T-cell (primary cell): ENCODE results near the gene DTX4. TPM values are rescaled to one million over a fixed set of nuclear protein-coding genes. Genes with fewer than 3 reads are reported as not detected.

Experiments
- ATAC-seq, 4 experiments: fragments of 200-7000 bp in 3 of 4; fragments of 150-1000 bp in 1 of 4; cut with Tn5 transposase; replicated peaks in 1 of 4; 1 replicate in 3 of 4; 2 replicates in 1 of 4; pipeline ENCODE4 v1.10.0; 2021; ENCODE audit warnings: moderate library complexity in 3 of 4, mild to moderate bottlenecking in 2 of 4, moderate number of reproducible peaks in 1 of 4
- CTCF ChIA-PET, 2 donors: fragments of 300-600 bp; sonication (Branson Sonifier 250); formaldehyde crosslinking; loops; one replicate each; lab custom pipeline; 2022; ENCODE audit warnings: antibody characterized with exemption in 2 of 2; lab: Charles Lee
- POLR2A ChIA-PET, 2 donors: fragments of 300-600 bp; sonication (Branson Sonifier 250); formaldehyde crosslinking; loops; one replicate each; lab custom pipeline; 2022; ENCODE audit warnings: antibody characterized with exemption in 2 of 2; lab: Charles Lee
- DNase-seq, 35 experiments: peaks; one replicate each; pipeline versions ENCODE4 v3.0.0 to v3.0.0-alpha.2; 2013 to 2023
- H3K27ac ChIP-seq: one replicate; pipeline ENCODE4 v1.5.1; 2013; ENCODE audit warnings: low read length
- H3K27me3 ChIP-seq, 2 experiments: replicated peaks in 1 of 2; 1 replicate in 1 of 2; 2 replicates in 1 of 2; pipeline versions ENCODE4 v1.6.1 to v1.7.0; 2013; ENCODE audit warnings: low read length in 1 of 2, mixed read lengths in 1 of 2; ENCODE audit not compliant: control insufficient read depth in 2 of 2, insufficient read depth in 2 of 2; ENCODE audit errors: extremely low read depth in 1 of 2
- H3K36me3 ChIP-seq, 2 donors: 1 replicate in 1 of 2; 2 replicates in 1 of 2; pipeline versions ENCODE4 v1.6.1 to v1.7.0; 2013; ENCODE audit warnings: low read length in 1 of 2; ENCODE audit not compliant: control insufficient read depth in 2 of 2, insufficient read depth in 1 of 2; ENCODE audit errors: extremely low read depth in 1 of 2
- H3K4me1 ChIP-seq, 2 experiments: 1 replicate in 1 of 2; 2 replicates in 1 of 2; pipeline versions ENCODE4 v1.6.1 to v1.7.0; 2013; ENCODE audit warnings: low read length in 2 of 2, mixed read lengths in 1 of 2; ENCODE audit not compliant: insufficient read depth in 2 of 2, control insufficient read depth in 1 of 2; ENCODE audit errors: extremely low read depth in 1 of 2
- H3K4me3 ChIP-seq, 2 donors: 1 replicate in 1 of 2; 2 replicates in 1 of 2; pipeline versions ENCODE4 v1.5.1 to v1.7.0; 2013; ENCODE audit warnings: mild to moderate bottlenecking in 2 of 2, low read length in 1 of 2, moderate library complexity in 1 of 2; ENCODE audit not compliant: control insufficient read depth in 1 of 2; ENCODE audit errors: extremely low read depth in 1 of 2
- H3K9me3 ChIP-seq: 2 replicates; pipeline ENCODE4 v1.7.0; 2013
- H3K27ac Mint-ChIP-seq, 2 donors: one replicate each; pipeline ENCODE4 v1.8.0; 2020 to 2021; ENCODE audit warnings: mild to moderate bottlenecking in 2 of 2, mixed read lengths in 2 of 2
- H3K27me3 Mint-ChIP-seq, 2 donors: one replicate each; pipeline ENCODE4 v1.8.0; 2021 to 2022; ENCODE audit warnings: mixed read lengths in 2 of 2
- H3K36me3 Mint-ChIP-seq: one replicate; pipeline ENCODE4 v1.8.0; 2021; ENCODE audit warnings: mixed read lengths
- H3K4me1 Mint-ChIP-seq, 3 donors: one replicate each; pipeline ENCODE4 v1.8.0; 2020 to 2022; ENCODE audit warnings: mixed read lengths in 3 of 3, mild to moderate bottlenecking in 1 of 3
- H3K4me3 Mint-ChIP-seq, 3 donors: one replicate each; pipeline ENCODE4 v1.8.0; 2020 to 2022; ENCODE audit warnings: mild to moderate bottlenecking in 3 of 3, mixed read lengths in 3 of 3, moderate library complexity in 3 of 3
- H3K9me3 Mint-ChIP-seq, 3 donors: one replicate each; pipeline ENCODE4 v1.8.0; 2020 to 2022; ENCODE audit warnings: mixed read lengths in 3 of 3
- WGBS: methylation state at CpG from one replicate; pipeline ENCODE4 v1.1.5; 2013; ENCODE audit warnings: missing lambda C conversion rate; ENCODE audit not compliant: insufficient coverage; 5-methylcytosine and 5-hydroxymethylcytosine counted together
- total RNA-seq, 35 experiments: library from RNA in 6 of 35; stranded (reverse) in 6 of 35; fragments of 120-200 nt in 1 of 35; gene quantifications; one replicate each; pipeline versions ENCODE4 v1.2.1 to v1.2.4 and lab custom pipeline; 2013 to 2026

DTX4 gene
- total RNA-seq, 5 donors from 2014 or later (not counting 1 experiment from before 2014, with no cell fraction given) = 0.70 to 3.7 (median 2.1) TPM

DNA sequence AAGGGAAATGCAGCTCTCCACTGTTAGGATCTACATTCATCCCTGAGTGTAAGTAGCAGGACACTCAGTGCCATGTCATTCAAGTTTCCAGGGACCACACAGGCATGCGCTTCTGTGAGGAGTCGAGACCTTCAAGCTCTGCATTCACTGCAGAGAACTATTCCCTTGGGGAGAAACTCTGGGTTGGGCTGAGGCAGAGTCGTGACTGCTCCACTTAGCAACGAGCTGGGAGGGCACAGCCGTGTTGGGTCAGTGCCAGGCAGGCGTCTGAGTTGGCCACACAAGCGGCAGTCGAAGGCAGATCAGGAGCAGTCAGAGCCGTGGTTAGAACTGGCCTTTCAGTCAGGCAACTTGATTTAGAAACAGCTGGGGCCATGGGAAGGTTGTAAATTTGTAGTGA is 26.1 kb downstream of the DTX4 start:
- H3K27ac ChIP-seq = no peak overlapping the region
- ATAC-seq = no peak
- CTCF ChIA-PET = interaction anchor here (1.1 to 1.7 kb wide), 2 partner anchors 12 kb away, joined by 3 to 4 read pairs; no protein-coding TSS in a partner anchor

DNA sequence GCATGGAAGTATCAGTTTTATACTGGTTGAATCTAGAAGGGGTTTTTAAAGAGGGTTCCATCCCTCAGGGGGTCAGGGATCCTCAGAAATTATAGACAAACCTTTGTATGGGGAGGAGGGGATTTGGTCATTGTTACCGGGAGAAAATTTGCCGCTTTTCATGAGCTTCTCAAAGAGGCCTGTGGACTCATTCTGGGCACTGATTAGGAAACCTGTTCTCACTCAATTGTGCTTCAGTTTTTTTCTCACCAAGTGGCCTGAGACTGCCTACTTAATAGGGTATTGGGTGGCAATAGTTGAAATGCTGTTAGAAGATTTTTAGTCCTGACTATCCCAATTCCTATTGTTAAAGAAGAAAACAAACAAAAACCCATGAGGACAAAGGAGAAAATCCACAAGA is 26.8 kb downstream of the DTX4 start:
- WGBS = no CpG with 5 or more reads among the region's 2 CpGs
- no peak overlapping the region for H3K27ac ChIP-seq
- CTCF ChIA-PET = interaction anchor here in 1 of 2 donors (0.5 to 1.7 kb wide), 2 partner anchors 13 to 28 kb away, joined by 3 to 4 read pairs; no protein-coding TSS in a partner anchor
- no peak for ATAC-seq
- H3K27ac Mint-ChIP-seq = no peak overlapping the region
- no peaks in the 10 kb centered on the region for H3K9me3 Mint-ChIP-seq
- H3K27me3 ChIP-seq = no peaks in the 10 kb centered on the region
- H3K4me3 ChIP-seq = no peak overlapping the region
- POLR2A ChIA-PET = no interaction called here
- peaks cover 0 to 3% of the 10 kb centered on the region in 2 donors for H3K27me3 Mint-ChIP-seq
- peaks cover 9% of the 10 kb centered on the region for H3K36me3 Mint-ChIP-seq
- peaks cover 0 to 18% (median 9%) of the 10 kb centered on the region in 3 donors for H3K4me1 Mint-ChIP-seq
- no peaks in the 10 kb centered on the region for H3K4me1 ChIP-seq
- H3K9me3 ChIP-seq = no peaks in the 10 kb centered on the region
- H3K4me3 Mint-ChIP-seq = no peak overlapping the region
- H3K36me3 ChIP-seq = no peaks in the 10 kb centered on the region
- DNase-seq = no peak

More for the DNA sequence above, 26.1 kb downstream of the DTX4 start:
- H3K4me1 ChIP-seq = no peaks in the 10 kb centered on the region
- Mint-ChIP-seq H3K27me3 (peaks cover 0 to 3% of the 10 kb centered on the region in 2 donors), H3K27ac (no peak overlapping the region), H3K4me3 (no peak overlapping the region), H3K36me3 (peaks cover 11% of the 10 kb centered on the region), H3K4me1 (peaks cover 0 to 18% (median 9%) of the 10 kb centered on the region in 3 donors), H3K9me3 (no peaks in the 10 kb centered on the region)
- no peak for DNase-seq
- H3K4me3 ChIP-seq = no peak overlapping the region
- no peaks in the 10 kb centered on the region for H3K9me3 ChIP-seq
- POLR2A ChIA-PET = no interaction called here
- H3K36me3 ChIP-seq = no peaks in the 10 kb centered on the region
- 66% methylated on average over 9 of the region's 9 CpGs for WGBS
- no peaks in the 10 kb centered on the region for H3K27me3 ChIP-seq

DNA sequence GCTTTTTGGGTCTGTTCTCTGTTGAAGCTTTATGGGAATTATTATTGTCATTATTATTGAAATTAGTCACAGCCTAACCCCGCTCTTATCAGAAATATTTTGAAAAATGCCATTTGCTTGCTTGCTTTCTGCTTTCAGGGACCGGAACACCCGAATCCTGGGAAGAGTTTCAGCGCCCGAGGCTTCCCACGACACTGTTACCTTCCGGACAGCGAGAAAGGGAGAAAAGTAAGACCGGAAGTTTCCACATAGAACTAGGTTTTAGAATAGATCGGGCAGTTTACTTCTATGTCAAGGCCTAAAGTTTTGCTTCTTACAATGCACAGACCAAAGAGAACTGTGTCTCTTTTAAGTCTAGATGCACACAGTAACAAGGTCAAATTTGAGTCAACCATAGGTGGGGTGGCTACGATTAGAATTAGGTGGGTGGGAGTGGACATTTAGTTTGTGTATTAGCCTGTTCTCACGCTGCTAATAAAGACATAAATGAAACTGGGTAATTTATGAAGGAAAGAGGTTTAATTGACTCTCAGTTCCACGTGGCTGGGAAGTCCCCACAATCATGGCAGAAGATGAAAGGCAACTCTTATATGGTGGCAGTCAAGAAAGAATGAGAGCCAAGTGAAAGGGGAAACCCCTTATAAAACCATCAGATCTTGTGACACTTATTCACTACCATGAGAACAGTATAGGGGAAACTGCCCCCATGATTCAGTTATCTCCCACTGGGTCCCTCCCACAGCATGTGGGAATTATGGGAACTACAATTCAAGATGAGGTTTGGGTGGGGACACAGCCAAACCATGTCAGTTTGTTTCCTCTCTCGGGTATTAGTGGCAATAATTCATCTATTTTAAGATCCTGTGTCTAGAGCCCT is 27.9 kb downstream of the DTX4 start:
- ATAC-seq = peak in 1 of 4 experiments; percentile 66
- Mint-ChIP-seq H3K27ac (no peak overlapping the region), H3K4me1 (peaks cover 0 to 18% (median 9%) of the 10 kb centered on the region in 3 donors), H3K27me3 (peaks cover 0 to 3% of the 10 kb centered on the region in 2 donors), H3K36me3 (peaks cover 9% of the 10 kb centered on the region), H3K9me3 (no peaks in the 10 kb centered on the region), H3K4me3 (no peak overlapping the region)
- WGBS = 83% methylated on average over 7 of the region's 14 CpGs
- ChIA-PET CTCF (interaction anchor here in 1 of 2 donors (0.5 kb wide), 1 partner anchor 29 kb away, joined by 3 read pairs; no protein-coding TSS in a partner anchor), POLR2A (interaction anchor here in 1 of 2 donors (0.6 kb wide), 1 partner anchor 15 kb away, joined by 3 read pairs; no protein-coding TSS in a partner anchor)
- no peak overlapping the region for H3K27ac ChIP-seq
- no peaks in the 10 kb centered on the region for H3K9me3 ChIP-seq
- no peak overlapping the region for H3K4me3 ChIP-seq
- H3K36me3 ChIP-seq = peaks cover 0 to 2% of the 10 kb centered on the region in 2 donors
- H3K27me3 ChIP-seq = peaks cover 0 to 4% of the 10 kb centered on the region in 2 experiments
- no peaks in the 10 kb centered on the region for H3K4me1 ChIP-seq
- peak in 1 of 35 experiments; percentile 28 for DNase-seq

DNA sequence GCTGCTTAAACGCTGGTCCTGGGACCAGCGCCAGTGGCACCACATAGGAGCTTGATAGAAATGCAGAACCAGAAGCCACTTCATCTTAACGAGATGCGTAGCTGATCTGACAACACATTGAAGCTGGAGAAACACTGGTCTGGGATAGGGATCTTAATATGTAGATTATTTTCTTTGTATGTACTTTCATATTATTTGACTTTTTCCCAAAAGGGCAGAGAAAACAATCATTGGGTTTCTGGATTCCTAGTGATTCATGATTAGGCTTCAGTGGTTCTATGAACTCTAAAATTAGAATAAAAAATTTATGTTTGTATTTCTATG is 28.5 kb downstream of the DTX4 start:
- ATAC-seq = no peak
- CTCF ChIA-PET = no interaction called here
- no peak overlapping the region for H3K27ac ChIP-seq

DNA sequence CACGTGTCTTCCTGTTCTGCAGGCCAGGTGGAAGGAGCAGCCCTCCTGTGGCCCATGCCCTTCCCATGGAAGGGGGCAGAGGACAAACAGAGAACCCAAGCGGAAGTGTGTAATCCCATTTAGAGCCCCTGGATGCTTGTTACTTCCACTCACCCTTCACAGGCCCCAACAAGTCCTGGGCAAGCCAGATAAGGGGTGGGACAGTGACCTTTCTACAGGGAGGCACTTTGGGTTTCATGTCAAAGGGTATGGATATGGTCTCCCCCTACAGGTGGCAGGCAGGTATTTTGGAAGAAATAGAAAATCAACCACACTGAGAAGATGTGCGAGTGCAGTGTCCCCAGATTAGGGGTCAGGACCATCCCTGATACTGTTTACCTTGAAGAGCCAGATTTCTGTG is 29.4 kb downstream of the DTX4 start:
- ChIA-PET POLR2A (no interaction called here), CTCF (interaction anchor here in 1 of 2 donors (3.2 kb wide), 1 partner anchor 30 kb away, joined by 10 read pairs; the partner anchor contains the start of gene DTX4)
- Mint-ChIP-seq H3K4me3 (no peak overlapping the region), H3K9me3 (no peaks in the 10 kb centered on the region), H3K4me1 (peaks cover 0 to 15% (median 7%) of the 10 kb centered on the region in 3 donors), H3K36me3 (peaks cover 5% of the 10 kb centered on the region), H3K27me3 (no peaks in the 10 kb centered on the region), H3K27ac (no peak overlapping the region)
- 95% methylated on average over 2 of the region's 3 CpGs for WGBS
- no peak for ATAC-seq
- Histone ChIP-seq H3K9me3 (no peaks in the 10 kb centered on the region), H3K27ac (no peak overlapping the region), H3K36me3 (peaks cover 0 to 4% of the 10 kb centered on the region in 2 donors), H3K4me1 (peaks cover 0 to 6% of the 10 kb centered on the region in 2 experiments), H3K4me3 (no peak overlapping the region), H3K27me3 (peaks cover 0 to 4% of the 10 kb centered on the region in 2 experiments)
- DNase-seq = no peak

More for the DNA sequence above, 28.5 kb downstream of the DTX4 start:
- POLR2A ChIA-PET = no interaction called here
- Histone ChIP-seq H3K4me3 (no peak overlapping the region), H3K4me1 (no peaks in the 10 kb centered on the region), H3K27me3 (peaks cover 0 to 4% of the 10 kb centered on the region in 2 experiments), H3K9me3 (no peaks in the 10 kb centered on the region), H3K36me3 (peaks cover 0 to 4% of the 10 kb centered on the region in 2 donors)
- peaks cover 0 to 2% of the 10 kb centered on the region in 2 donors for H3K27me3 Mint-ChIP-seq
- no peak for DNase-seq
- no peaks in the 10 kb centered on the region for H3K9me3 Mint-ChIP-seq
- no peak overlapping the region for H3K27ac Mint-ChIP-seq
- H3K36me3 Mint-ChIP-seq = peaks cover 7% of the 10 kb centered on the region
- no peak overlapping the region for H3K4me3 Mint-ChIP-seq
- WGBS = 43% methylated on average over 2 of the region's 4 CpGs
- peaks cover 0 to 18% (median 9%) of the 10 kb centered on the region in 3 donors for H3K4me1 Mint-ChIP-seq

DNA sequence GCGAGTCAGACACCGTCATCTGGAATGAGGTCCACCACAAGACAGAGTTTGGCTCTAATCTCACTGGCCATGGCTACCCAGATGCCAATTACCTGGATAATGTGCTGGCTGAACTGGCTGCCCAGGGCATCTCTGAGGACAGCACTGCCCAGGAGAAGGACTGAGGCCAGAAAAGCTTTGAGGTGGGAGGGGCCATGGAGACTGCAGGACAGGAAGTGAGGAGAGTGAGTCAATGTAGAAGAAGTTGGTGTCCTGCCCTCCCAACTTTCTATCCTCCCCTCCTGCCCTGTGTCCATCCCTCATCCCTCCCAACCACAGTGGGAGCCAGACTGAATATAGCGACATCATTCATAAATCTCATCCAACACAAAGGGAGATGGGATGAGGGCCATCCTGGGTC is 32.8 kb downstream of the DTX4 start:
- Histone ChIP-seq H3K4me3 (no peak overlapping the region), H3K4me1 (peaks cover 13 to 24% of the 10 kb centered on the region in 2 experiments), H3K36me3 (peaks cover 0 to 4% of the 10 kb centered on the region in 2 donors), H3K27me3 (peaks cover 0 to 4% of the 10 kb centered on the region in 2 experiments), H3K9me3 (no peaks in the 10 kb centered on the region), H3K27ac (no peak overlapping the region)
- H3K27me3 Mint-ChIP-seq = no peaks in the 10 kb centered on the region
- H3K36me3 Mint-ChIP-seq = peaks cover 5% of the 10 kb centered on the region
- H3K27ac Mint-ChIP-seq = no peak overlapping the region
- ChIA-PET POLR2A (no interaction called here), CTCF (no interaction called here)
- WGBS = 100% methylated on average over 2 of the region's 3 CpGs
- DNase-seq (no peak), ATAC-seq (no peak)
- H3K4me1 Mint-ChIP-seq = peaks cover 23 to 30% (median 27%) of the 10 kb centered on the region in 3 donors
- no peaks in the 10 kb centered on the region for H3K9me3 Mint-ChIP-seq
- H3K4me3 Mint-ChIP-seq = no peak overlapping the region
